GM10248 (cell line): ENCODE data around the gene RNF130.
"Not testable (repeated sequence)": the region's sequence is repeated elsewhere in the genome, so short reads cannot be mapped to it uniquely, and the experiment has no call there.

Experiments
- CTCF ChIA-PET: fragments of 300-600 bp; sonication (Branson Sonifier 250); formaldehyde crosslinking; extraction: SDS; loops from one replicate; lab custom pipeline; 2021; ENCODE audit warnings: antibody characterized with exemption; lab: Yijun Ruan, JAX
- POLR2A ChIA-PET: fragments of 350-650 bp; sonication (Branson Sonifier 250); formaldehyde crosslinking; extraction: SDS; loops from one replicate; lab custom pipeline; 2020; ENCODE audit warnings: antibody characterized with exemption; lab: Yijun Ruan, JAX
- DNase-seq: peaks from one replicate; pipeline ENCODE4 v3.0.0; 2012; ENCODE audit errors: extremely low spot score
- TF ChIP-seq, protein P1 (sequence below): IDR thresholded peaks from 2 replicates; pipeline ENCODE4 v1.5.1; 2012; ENCODE audit warnings: mild to moderate bottlenecking, low read depth; ENCODE audit errors: extremely low read depth, missing control alignments, control extremely low read depth

RNF130 gene

DNA sequence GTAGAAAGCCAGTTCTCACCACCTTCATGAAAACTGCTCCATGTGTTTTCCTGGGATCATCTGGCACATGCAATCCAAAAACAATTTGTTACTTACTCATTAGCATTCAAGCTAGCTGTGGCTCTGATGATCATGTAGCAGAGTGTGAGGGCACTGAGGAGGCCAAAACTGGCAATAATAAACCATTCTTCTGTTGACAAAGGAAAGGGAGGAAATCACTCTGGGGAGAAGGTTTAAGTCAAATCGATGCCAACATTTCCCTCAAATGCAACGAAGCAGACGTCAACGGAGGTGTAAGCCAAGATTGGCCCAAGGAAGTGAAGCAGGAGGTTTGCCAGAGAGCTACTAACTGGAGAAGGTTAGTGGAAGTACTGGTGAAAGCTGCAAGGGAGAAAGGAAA lies 108.2 kb downstream of the RNF130 start:
- POLR2A ChIA-PET: no interaction called here
- TF ChIP-seq, protein P1, sequence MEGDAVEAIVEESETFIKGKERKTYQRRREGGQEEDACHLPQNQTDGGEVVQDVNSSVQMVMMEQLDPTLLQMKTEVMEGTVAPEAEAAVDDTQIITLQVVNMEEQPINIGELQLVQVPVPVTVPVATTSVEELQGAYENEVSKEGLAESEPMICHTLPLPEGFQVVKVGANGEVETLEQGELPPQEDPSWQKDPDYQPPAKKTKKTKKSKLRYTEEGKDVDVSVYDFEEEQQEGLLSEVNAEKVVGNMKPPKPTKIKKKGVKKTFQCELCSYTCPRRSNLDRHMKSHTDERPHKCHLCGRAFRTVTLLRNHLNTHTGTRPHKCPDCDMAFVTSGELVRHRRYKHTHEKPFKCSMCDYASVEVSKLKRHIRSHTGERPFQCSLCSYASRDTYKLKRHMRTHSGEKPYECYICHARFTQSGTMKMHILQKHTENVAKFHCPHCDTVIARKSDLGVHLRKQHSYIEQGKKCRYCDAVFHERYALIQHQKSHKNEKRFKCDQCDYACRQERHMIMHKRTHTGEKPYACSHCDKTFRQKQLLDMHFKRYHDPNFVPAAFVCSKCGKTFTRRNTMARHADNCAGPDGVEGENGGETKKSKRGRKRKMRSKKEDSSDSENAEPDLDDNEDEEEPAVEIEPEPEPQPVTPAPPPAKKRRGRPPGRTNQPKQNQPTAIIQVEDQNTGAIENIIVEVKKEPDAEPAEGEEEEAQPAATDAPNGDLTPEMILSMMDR: no peak
- CTCF ChIA-PET: no interaction called here
- no peak for DNase-seq

DNA sequence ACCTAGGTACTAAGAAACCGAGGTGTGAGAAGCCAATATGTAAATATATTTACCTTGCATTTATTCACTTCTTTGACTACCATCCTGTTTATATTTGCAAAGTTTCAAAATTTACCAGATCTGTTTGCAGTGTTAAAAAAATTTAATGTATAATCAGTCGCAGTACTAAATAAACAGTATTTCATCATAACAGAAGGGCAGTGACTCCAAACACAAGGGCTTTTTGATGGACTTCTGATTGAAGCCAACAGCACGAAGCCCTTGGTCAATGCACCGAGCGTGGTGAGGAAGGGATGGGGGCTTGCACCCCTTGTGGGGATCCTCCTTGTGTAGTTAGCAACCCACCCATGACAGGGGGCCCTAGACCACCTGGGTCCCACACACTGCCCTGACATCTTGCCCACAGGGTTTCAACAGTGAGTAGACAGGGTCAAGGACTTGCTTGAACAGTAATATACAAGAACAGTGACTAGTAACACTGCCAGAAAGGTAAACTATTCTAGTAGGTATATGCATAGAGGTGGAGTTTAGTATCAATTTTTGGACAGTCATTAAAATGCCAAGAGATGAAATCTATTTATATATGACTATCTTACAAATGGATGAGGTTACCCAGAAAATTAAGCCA lies 111.2 kb downstream of the RNF130 start:
- TF ChIP-seq, protein P1: no peak
- DNase-seq: no peak
- POLR2A ChIA-PET: no interaction called here
- CTCF ChIA-PET: interaction anchor here (1.1 to 1.3 kb wide), 2 partner anchors 15 to 197 kb away, joined by 3 read pairs; no protein-coding TSS in a partner anchor

DNA sequence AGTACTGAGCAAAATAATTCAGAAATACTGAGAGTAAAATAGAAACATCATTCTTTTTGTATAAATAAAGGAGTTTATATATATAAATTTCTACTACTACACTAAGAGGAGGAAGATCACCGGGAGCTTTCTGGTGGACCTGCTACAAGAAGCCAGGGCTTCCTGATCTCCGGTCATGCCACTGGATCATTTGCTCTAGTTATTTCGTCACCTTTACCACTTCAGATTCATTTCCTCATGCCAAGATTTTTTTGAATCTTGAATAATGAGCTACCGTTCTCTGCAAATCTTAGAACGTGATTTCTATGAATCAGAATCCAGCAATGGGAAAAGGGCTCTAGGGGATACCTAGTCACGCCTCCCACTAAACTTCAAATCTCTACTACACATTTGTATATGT lies 111.9 kb downstream of the RNF130 start:
- DNase-seq: no peak
- ChIA-PET CTCF (interaction anchor here (1.1 to 1.7 kb wide), 3 partner anchors 12 to 197 kb away, joined by 3 to 5 read pairs (median 3); no protein-coding TSS in a partner anchor), POLR2A (no interaction called here)
- TF ChIP-seq, protein P1: no peak

DNA sequence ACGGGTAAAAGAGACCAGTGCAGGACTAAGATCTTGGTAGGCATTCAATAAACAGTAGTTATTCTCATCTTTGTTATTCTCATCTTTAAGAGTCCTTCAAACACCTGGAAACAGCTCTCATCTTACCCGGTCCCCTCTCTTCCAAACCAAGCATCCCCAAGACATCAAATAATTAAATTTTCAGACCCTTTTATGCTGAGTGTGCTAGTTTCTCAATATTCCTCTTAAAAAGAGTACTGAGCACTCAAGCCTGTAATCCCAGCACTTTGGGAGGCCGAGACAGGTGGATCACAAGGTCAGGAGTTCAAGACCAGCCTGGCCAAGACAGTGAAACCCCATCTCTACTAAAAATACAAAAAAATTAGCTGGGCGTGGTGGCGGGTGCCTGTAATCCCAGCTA lies 112.4 kb downstream of the RNF130 start:
- DNase-seq, POLR2A ChIA-PET: not testable (repeated sequence)
- CTCF ChIA-PET: interaction anchor here (1.1 to 1.7 kb wide), 3 partner anchors 12 to 196 kb away, joined by 3 to 5 read pairs (median 3); no protein-coding TSS in a partner anchor

DNA sequence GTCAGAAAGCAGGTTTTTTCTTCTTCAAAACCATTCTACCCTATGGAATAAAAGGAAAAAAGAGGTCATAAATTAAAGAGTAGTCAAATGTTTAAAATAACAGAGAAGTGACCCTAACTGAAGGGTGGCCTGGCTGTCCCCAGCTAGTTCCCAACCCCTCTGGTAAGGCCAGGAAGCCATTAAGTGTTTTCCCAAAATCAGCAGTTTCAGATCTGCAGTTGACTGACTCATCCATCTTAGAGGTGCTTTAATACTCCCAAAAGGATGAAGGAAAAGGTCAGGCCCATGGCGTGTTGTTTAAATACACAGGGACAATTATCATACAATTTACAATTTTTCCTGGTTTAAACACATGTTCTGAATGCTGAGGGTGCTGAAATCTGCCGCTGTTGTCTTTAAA lies 115.9 kb downstream of the RNF130 start:
- CTCF ChIA-PET: no interaction called here
- POLR2A ChIA-PET: no interaction called here
- DNase-seq: no peak
- TF ChIP-seq, protein P1: no peak

DNA sequence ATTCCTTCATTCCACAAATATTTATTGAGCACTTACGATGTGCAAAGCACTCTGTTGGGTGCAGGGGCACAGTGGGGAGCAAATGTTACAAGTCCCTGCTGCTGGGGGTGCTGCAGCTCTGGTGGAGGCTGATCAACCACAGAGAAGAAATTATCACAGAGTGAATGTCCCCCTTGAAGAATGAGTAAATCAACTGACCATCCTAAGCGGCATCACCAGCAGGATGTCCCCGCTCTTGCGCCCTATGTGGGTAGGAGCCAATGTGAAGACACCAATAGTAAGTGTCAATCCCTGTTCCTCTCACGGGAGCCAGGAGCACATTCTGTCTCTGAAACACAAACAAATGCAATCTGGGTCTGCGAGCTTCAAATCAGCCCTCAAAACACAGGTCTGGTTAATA lies 116.5 kb downstream of the RNF130 start:
- no peak for DNase-seq
- CTCF ChIA-PET: no interaction called here
- TF ChIP-seq, protein P1: no peak
- POLR2A ChIA-PET: no interaction called here

DNA sequence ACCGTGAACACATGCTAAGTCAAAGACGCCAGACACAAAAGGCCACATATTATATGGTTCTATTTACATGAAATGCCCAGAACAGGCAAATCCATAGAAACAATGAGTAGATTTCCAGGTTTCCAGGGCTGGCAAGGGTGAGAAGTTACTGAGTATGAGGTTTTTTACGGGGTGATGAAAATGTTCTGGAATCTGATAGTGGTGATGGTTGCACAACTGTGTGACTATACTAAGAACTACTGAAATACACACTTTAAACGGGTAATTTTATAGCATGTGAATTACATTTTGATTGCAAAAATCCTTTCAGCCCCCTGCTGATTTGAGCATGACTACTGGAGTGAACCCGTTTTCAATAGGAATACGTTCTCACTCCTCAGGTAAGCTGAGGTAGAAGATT lies 117.1 kb downstream of the RNF130 start:
- CTCF ChIA-PET: no interaction called here
- no peak for DNase-seq

More for the DNA sequence above, 117.1 kb downstream of the RNF130 start:
- TF ChIP-seq, protein P1: no peak
- POLR2A ChIA-PET: no interaction called here
